Midbrain (tissue), 1 donor: Measurements from ENCODE around the gene CLBA1.

Experiments used
- DNase-seq: peaks from one replicate; lab custom pipeline; 2025; lab: John Stamatoyannopoulos, UW

The CLBA1 gene

GRCh38 chr14:104968541-104969401 lies 16.8 kb upstream of the CLBA1 start:
- no peak for DNase-seq

- DNase-seq, result no peak
Measured at GRCh38 chr14:104969741-104970230, 15.8 kb upstream of the CLBA1 start.

- no peak for DNase-seq
Measured at GRCh38 chr14:104970231-104971068, 15.1 kb upstream of the CLBA1 start.

- no peak for DNase-seq
Measured at GRCh38 chr14:104971447-104972240, 13.9 kb upstream of the CLBA1 start.

GRCh38 chr14:104972301-104973134 lies 13.1 kb upstream of the CLBA1 start:
- DNase-seq, result no peak

- DNase-seq, result peak; percentile 33
Measured at GRCh38 chr14:104973135-104973384, 12.5 kb upstream of the CLBA1 start.

GRCh38 chr14:104973385-104974145 lies 12.0 kb upstream of the CLBA1 start:
- no peak for DNase-seq

GRCh38 chr14:104974146-104974541 lies 11.4 kb upstream of the CLBA1 start:
- no peak for DNase-seq

- DNase-seq, result no peak
Measured at GRCh38 chr14:104974665-104975390, 10.8 kb upstream of the CLBA1 start.

GRCh38 chr14:104975481-104976197 lies 9.9 kb upstream of the CLBA1 start:
- no peak for DNase-seq

GRCh38 chr14:104976198-104977007 lies 9.2 kb upstream of the CLBA1 start:
- DNase-seq, result peak; percentile 51

- DNase-seq, result no peak
Measured at GRCh38 chr14:104977008-104977680, 8.4 kb upstream of the CLBA1 start.

- peak; percentile 40 for DNase-seq
Measured at GRCh38 chr14:104977681-104978653, 7.6 kb upstream of the CLBA1 start, which contains the start of gene AHNAK2. TSS of gene AHNAK2 (minus strand) at chr14:104978374. CDS start at chr14:104978237, 137 bp downstream.

GRCh38 chr14:104978746-104979691 lies 6.6 kb upstream of the CLBA1 start:
- DNase-seq, result no peak
